GOT3 (cell line): Measurements from ENCODE around the gene NEGR1.

Experiments used
- DNase-seq: peaks from one replicate; lab custom pipeline; 2025; ENCODE audit warnings: mixed read lengths; lab: John Stamatoyannopoulos, UW

The NEGR1 gene

GRCh38 chr1:71562298-71562697, 720.0 kb downstream of the NEGR1 start:
- no peak for DNase-seq

- no peak for DNase-seq
Measured at GRCh38 chr1:71561729-71562128, 720.6 kb downstream of the NEGR1 start.

GRCh38 chr1:71561206-71561605, 721.1 kb downstream of the NEGR1 start:
- no peak for DNase-seq

- DNase-seq, result no peak
Measured at GRCh38 chr1:71559880-71560279, 722.5 kb downstream of the NEGR1 start.

GRCh38 chr1:71557138-71557537, 725.2 kb downstream of the NEGR1 start:
- no peak for DNase-seq

- no peak for DNase-seq
Measured at GRCh38 chr1:71548398-71548890, 733.9 kb downstream of the NEGR1 start.

- no peak for DNase-seq
Measured at GRCh38 chr1:71542155-71542554, 740.2 kb downstream of the NEGR1 start.

GRCh38 chr1:71533950-71534349, 748.4 kb downstream of the NEGR1 start:
- no peak for DNase-seq

GRCh38 chr1:71532343-71532742, 750.0 kb downstream of the NEGR1 start:
- DNase-seq, result no peak

GRCh38 chr1:71526824-71527223, 755.5 kb downstream of the NEGR1 start:
- no peak for DNase-seq

GRCh38 chr1:71522721-71523120, 759.6 kb downstream of the NEGR1 start:
- no peak for DNase-seq

GRCh38 chr1:71521655-71522264, 760.6 kb downstream of the NEGR1 start:
- no peak for DNase-seq

GRCh38 chr1:71511505-71511904, 770.8 kb downstream of the NEGR1 start:
- DNase-seq, result no peak

GRCh38 chr1:71510725-71511124, 771.6 kb downstream of the NEGR1 start:
- no peak for DNase-seq

GRCh38 chr1:71509051-71509595, 773.2 kb downstream of the NEGR1 start:
- DNase-seq, result no peak

- DNase-seq, result no peak
Measured at GRCh38 chr1:71502006-71502405, 780.3 kb downstream of the NEGR1 start.

GRCh38 chr1:71498542-71498941, 783.8 kb downstream of the NEGR1 start:
- DNase-seq, result no peak

- no peak for DNase-seq
Measured at GRCh38 chr1:71494163-71494562, 788.2 kb downstream of the NEGR1 start.

- DNase-seq, result no peak
Measured at GRCh38 chr1:71492298-71493041, 789.9 kb downstream of the NEGR1 start.

GRCh38 chr1:71490432-71490831, 791.9 kb downstream of the NEGR1 start:
- DNase-seq, result no peak

- DNase-seq, result no peak
Measured at GRCh38 chr1:71488555-71489252, 793.6 kb downstream of the NEGR1 start.

- DNase-seq, result no peak
Measured at GRCh38 chr1:71473331-71473730, 809.0 kb downstream of the NEGR1 start.

- DNase-seq, result no peak
Measured at GRCh38 chr1:71465093-71465492, 817.2 kb downstream of the NEGR1 start.
